SKM-1 treated with dmso at 0.1 percent for 144 hours (cell line): Measurements from ENCODE around the gene ECE1.

Experiments
- DNase-seq: peaks from one replicate; lab custom pipeline; 2025; ENCODE audit not compliant: unreplicated experiment; lab: John Stamatoyannopoulos, UW

ECE1 gene

DNA sequence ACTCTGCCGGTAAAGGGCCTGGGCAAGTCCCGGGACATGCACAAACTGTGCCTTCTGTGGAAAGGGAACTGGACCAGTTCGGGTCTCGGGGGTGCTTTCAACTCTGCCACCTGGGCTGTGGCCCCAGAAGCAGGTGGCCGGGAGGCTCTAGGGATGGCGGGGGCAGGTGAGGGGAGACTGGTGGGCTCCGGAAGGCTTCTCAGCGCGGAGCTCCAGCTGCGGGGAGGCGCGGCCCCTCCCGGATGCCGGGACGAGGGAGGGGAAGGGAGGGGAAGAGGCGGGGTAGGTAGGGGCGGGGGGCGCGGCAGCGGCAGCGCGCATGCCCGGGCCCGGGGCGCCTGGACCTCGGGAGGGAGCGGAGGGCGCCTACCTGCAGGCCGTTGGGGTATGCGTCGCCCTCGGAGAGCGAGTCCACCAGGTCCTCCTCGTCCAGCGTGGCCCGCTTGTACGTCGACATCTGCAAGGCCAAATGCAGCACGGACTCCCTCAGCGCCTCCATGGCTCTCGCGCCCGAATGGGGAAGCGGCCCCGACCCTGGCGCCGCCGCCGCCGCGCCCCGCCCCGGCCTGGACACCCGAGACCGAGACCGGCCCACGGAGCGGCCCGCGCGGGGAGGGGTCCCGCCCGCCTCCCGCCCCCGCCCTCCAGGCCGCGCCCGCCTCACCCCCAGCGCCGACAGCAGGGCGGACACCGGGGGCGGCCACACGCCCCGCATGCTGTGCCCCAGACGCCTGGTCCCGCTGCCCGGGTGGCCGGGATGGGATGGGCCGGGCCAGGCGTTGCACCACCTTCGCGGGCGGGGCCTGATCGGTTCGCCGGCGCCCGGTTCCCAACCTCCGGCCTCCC, at the start of gene ECE1:
TSS of gene ECE1 (minus strand) at position 764 of the 846 bp plus-strand sequence. CDS start at position 715, 49 bp downstream.
- no peak for DNase-seq

DNA sequence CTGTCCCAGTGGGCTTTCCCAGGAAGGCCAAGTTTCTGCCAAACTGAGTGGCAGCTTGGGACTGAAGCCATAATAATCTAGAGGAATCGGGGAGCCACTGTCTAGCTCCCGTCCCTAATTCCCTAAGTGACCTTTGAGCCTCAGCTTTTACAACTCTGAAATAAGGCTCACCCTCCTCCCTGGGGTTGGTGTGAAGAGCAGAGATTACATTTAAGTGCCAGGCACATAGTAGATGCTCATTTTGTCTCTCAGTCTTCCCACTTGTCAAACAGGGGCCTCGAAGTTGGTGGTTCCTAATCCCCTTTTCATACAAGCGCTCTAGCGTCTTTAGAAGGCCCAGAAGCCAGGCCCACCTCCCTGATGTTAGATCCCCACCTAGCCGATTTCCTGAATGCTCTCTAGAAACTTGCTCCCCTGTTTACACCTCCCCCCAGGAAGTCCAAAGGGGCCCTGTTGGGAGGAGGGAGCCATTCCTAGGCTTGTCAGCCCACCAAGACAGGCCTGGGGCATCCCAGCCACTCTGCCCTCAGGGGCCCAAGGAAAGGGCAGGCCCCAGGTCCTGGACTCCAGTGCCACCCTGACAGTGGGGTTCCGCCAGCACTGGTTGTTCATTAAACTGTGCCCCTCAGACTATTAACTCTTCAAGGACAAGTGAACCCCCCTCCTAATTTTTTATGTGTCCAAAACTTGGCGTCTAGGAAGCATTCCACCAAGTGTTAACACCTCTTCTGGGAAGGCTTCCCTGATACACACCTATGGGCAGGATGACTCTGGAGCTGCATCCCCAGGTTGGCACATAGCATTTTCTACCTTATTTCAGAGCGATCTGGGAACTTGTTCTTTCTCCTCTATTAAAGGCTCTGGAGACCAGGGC, 49.3 kb upstream of the ECE1 start:
- DNase-seq, result no peak

DNA sequence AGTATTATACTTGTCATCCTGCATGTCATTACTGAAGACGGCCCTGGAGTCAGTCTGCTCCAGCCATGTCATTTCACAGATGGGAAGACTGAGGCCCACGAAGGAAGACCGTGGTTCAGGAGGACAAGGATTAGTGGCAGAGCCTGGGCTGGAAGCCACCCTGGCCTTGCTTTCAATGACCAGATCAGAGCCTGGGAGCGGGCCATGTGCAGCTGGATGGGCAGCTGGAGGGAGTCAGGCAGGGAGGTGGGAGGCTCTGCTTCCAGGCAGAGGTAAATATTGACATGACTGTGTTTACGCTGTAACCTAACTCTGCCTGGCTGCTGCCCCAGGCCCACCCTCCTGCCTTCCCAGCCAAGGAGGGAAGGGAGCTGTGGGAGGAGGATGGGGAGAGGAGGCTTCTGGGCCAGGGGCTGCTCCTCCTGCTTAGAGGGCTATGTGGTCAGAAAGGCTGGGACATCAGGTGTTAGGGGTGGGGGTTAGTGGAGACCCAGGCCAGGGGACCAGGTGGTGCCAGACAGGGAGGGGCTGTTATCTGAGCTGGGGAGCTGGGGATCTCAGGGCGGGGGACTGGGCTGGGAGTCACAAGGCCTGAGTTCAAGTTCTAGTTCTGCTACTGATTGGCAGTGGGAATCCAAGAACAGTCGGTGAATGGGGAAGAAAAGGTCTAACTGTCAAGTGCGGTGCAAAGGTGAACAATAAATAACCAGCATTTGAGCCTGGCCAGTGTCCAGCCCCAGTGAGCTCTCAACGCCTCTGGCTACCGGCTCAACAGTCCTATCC, 48.5 kb upstream of the ECE1 start:
- DNase-seq, result no peak

DNA sequence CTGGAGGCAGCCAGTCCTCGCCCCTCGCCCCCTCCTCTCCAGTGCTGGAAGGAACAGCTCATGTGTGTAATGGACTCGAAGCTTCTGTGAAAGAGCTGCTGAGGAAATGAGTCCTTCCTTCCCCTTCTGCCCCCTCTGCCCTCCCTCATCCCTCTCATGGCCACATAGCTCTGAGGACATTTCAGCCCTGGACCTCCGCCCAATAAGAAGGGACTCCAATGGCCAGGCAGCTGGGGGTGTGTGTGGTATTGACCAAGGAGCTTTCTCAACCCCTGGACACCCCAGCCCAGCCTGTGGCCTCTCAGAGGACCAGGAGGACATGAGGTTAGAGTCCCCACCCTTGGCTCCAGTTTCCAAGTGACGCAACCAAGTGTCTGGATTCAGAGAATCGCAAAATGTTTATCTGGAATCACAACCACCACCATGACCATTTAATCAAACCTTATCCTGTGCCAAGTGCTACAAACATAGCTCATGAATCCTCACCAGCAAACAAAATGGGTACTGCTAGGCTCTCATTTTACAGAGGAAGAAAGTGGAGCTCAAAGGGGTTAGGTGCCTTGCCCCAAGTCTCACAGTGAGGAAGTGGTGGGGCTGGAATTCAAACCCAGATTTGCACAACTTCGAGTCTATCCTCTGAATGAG, 47.8 kb upstream of the ECE1 start:
- DNase-seq, result no peak

DNA sequence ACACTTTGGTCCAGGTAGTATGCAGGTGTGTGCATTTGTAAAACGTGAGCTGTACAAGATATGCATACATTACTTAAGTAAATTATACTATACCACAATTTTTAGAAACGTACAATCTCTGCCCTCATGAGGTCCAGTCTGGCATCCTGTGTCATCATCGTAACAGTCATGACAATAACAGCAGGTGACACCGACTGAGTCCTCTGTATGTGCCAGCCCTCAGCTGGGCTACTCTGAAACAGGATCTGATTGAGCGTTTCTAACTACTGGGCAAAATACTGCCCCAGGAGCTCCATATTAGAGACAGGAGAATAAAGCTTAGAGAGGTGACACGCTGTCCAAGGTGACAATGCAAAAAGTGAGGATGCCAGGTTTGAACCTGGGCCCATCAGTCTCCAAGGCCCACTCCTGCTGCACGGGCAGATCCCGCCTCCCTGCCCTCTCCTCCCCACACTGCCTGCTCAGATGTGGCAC, 47.2 kb upstream of the ECE1 start:
- no peak for DNase-seq

DNA sequence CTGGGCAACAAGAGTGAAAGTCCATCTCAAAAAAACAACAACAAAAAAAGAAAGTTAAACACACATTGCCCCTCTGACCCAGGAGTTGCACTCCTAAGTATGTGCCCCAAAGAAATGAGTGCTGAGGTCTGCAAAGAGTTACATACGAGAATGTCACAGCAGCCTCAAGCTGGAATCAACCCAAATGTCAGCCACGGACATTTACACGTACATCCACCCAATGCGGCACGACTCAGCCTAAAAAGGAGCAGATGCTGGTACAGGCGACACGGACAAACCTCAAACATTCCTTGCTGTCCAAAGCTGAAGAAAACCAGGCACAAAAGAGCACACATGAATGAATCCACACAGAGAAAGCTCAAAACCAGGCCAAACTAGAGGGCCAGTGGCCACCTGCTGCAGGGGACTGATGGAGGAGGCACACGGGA, 46.8 kb upstream of the ECE1 start:
- no peak for DNase-seq

DNA sequence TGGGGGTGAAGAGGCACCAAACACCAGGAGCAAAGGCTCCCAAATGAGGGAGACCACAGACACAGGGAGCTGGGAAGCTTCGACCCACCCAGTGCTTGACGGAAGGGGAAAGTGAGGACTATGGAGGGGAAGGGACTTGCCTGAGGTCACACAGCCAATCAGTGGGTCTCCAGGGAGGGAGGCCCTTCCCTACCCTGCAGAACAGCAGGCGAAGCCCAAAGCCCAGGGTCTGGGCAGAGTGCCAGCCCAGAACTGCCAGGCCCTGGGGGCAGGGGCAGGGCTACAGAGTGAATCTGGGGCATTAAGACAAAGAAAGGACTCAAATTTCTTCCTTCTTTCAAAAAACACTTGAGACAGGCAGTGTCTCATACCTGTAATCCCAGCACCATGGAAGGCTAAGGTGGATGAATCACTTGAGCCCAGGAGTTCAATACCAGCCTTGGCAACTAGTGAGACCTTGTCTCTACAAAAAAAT, 45.5 kb upstream of the ECE1 start:
- DNase-seq, result no peak

DNA sequence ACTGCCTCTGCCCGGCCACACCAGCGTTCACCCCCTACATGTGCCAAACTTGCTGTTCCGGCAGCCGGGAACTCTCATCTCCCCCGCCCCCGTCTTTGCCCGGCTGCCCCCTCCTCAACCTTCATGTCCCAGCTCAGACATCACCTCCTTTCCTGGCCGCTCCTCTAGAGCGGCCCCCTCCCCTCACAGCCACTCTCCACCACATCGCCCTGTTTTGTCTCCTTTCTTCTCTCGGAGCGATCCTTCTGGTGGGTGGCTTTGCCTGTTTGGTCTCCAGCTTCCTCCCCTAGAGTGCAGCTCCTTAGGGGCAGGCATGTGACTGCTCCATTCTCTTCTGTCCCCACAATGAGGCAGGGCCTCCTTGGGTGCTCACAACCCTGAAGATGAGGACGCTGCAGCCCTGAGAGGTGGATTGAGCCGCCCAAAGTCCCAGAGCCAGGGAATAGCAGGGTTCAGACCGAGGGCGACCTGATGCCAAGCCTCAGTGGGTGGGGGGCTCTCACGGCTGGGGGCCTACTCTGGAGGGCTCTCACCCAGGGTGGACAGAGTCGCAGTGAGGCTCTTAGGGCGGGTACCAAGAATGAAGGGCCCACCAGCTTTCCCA, 44.9 kb upstream of the ECE1 start:
- no peak for DNase-seq

DNA sequence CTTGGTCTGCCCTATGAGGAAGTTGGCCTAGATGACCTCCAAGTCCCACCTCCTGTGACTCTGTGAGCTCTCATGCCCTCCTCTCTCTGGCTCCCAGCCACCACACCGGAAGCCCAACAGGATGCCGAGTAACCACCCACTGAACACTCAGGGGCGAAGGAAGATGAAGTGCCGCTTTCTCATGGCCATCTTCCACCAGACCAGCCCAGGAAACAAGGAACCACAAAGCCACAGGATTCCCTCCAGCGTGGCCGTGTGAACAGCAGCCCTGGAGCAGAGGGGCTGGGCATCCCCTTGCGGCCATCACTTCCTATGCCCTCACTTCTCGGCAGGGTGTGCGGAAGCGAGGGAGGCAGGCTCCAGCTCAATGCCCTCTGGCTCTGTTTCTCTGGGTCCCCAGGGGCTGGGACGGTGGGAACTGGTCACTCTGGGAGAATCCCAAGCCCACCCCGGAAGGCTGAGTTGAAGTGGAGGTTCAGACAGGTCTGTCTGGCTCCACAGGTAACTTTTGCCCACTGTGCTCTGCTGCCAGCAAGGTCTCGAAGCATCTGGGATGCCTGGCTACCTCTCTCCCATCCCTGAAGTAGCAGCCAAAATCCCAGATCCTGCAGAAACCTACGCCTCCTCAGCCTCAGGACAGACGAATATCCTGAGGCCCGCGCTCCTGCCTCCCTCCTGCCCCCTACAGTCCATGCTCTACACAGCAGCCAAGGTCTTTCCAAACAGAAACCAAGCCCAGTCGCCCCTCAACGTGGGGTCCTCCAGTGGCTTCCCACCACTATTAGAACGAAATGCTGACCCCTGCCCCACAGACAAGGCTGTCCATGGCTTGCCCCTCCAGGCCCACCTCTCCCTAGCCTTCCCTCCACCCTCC, 44.2 kb upstream of the ECE1 start:
- DNase-seq, result peak; percentile 94

DNA sequence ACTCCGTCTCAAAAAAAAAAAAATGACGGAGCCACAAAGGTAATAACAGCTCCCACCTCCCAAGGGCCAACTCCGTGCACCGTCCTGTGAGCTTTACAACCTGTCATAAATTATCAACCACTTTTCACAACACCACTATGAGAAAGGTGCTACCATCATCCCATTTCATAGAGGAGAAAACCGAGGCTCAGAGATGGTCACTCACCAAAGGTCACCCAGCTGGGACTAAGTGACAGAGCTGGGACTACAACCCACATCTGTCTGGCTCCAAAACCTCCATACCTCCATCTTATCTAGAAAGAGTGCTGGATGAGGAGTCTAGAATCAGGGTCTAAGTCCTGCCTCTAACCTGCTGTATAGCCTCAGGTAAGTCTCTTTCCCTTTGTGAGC, 43.6 kb upstream of the ECE1 start:
- no peak for DNase-seq

DNA sequence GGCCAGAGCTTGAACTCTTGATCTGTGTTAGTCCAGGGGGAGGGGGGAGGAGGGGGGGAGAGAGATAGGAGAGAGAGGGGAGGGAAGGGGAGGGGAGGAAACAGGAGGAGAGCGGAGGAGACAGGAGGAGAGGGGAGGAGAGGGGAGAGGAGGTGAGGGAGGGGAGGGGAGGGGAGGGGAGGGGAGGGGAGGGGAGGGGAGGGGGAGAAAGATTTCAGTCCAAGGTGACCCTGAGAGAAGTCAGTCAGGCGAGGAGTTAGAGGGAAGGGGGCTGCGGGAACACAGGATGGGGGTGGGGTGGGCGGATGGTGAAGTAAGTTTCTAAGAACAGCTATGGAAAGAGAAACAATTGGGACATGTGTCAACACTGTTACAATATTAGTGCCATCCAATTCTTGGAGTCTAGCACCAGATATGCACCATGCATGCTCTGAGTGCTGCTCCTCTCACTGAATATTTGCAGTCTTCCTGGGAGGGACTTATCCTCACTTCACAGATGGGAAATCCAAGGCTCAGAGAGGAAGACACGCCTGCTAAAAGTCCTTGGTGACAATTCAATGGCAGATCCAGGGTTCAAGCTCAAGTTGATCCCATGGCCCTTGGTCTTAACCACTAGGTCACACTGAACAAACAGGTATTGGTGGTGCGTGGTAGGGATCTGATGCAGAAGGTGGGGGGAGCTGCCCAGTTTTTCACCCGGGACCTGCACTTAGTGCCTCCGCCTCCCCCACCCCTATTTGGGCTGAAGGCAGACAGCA, 42.5 kb upstream of the ECE1 start:
- no peak for DNase-seq

DNA sequence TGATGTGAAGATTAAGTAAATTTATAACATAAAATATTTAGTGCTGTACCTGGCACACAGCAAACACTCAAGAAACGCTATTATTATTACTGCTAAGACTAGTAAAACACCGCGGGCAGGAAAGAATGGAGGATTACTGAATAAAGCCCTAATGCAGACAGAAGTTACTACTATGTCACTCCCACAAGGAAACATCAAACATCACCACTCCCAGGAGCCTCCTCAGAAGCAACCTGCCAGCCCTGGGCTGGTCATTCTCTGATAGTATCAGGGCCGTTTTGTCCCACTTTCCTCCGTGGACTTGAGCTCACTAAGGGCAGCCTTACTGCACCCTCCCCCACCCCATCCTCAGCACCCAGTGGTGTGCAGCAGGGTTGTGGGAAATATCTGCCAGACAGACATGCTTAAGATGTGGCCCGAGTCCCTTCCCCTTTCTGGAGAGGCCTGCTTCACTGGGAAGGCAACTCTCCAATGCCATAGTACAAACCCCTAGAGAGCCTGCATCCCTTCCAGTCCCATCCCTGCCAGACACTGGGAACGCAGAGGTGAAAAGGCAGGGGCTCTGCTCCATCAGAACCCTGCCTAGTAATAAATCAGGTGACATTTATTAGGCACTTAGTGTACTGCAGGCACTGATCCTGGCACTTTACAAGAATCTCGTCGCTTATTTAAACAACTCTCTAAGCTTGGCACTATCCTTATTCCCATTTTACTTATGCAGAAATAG, 41.7 kb upstream of the ECE1 start:
- no peak for DNase-seq

DNA sequence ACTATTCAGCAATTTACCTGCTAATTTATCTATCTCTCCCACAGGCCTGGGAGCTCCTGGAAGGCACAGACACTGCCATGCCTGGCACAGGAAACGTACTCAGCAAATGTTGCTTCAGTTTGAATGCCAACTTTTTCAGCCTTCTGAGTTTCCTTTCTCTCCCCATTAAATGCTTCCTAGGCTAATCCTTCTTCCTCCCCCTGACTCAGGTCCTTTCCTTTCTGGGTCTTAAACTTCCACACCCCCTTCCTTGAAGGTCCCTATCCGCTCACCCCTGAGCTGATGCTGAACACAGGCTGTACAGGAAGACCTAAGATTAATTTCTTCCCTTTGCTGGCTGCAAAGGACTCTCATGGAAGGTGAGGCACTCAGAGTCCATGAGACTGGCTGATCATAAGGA, 40.3 kb upstream of the ECE1 start:
- no peak for DNase-seq

DNA sequence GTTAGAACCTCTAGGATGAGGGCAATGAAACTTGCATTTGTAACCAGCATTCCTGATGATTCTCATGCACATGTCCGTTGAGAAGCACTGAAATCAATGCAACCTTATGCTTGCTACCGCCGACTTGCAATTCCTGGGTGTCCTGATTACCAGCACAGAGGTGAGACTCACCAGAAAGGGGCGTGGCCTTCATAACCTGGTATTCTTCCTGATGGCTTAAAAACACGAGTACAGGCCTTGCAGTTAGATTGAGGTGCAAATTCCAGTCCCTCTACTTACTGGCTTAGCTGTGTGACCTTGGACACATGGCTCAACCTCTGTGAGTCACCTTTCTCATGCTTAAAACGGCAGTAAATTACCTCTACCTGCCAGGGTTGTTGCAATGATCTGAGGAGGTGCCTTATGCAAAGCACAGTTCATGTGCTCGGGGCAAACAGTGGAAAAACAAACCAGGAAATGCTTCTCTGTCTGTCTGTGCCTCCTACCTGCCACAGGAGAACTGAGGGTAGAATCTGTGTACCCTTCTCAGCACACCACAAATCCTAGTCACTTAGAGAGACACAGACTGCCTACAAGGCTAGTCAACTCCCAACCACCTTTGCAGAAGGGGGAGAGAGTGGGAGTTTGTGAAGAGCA, 39.1 kb upstream of the ECE1 start:
- no peak for DNase-seq

DNA sequence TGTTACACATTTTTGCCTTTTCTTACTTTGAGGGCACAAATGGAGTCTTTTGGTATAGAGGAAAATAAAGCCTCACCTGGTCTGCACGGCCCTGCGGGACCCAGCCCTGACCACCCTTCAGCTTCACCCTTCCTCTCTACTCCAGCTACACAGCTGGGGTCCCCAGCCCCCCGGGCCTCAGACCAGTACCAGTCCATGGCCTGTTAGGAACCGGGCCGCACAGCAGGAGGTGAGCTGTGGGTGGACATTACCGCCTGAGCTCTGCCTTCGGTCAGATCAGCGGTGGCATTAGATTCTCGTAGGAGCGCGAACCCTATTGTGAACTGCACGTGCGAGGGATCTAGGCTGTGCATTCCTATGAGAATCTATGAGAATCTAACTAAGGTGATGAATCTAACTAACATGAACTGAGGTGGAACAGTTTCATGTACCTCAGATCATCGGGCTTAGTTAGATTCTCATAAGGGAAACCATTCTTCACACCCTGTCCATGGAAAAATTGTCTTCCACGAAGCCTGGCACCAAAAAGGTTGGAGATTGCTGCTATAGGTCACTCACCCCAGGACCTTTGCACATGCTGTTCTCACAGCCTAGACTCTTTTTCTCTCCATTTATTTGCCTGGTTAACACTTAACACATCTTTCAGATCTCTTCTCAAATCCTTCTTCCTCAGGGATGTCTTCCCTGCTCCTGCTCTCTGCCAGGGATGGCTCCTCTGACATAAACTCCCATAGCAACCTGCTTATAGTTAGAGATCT, 37.5 kb upstream of the ECE1 start:
- no peak for DNase-seq

DNA sequence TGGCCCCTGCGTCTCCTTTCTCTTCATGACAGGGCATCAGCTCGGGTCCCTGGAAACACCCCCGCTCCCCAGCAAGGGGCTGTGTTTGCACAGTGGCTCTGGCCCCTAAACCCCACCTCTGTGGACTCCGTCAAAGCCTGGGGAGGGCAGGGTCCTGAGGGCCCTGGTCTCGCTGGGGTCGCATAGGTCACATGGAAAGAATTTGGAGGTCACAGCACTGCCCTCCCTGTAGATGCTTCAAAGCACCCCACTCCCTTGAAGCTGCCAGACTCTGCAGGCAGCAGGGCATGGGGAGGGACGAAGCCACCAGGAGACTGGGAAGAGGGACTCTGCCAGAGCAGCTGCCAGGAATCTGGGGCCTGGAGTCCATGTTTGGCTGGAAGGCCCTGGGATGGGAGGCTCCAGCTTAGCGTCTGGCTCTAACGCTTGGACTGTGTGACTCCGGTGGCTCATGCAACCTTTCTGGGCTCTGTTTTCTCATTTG, 36.6 kb upstream of the ECE1 start:
- DNase-seq, result no peak
